ENCODE measurements around the gene ADGRF4.

DNA sequence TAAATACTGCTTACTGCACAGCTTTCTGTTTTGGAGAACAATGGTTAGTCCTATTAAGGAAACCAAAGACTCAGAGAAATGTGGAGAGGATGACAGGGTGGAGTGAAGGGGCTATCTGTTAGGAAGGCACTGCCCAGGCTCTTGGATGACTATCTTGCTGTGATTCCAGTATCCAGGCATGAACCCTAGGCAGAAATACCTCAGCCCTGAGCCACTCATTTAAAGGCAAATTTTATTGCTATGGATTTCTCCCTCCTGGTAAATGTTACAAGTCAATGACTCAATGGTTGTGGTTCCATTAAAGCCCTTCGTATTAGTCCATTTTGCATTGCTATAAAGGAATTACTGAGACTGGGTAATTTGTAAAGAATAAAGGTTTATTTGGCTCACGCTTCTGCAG lies 25.9 kb downstream of the ADGRF4 start:
- no peak for TF ChIP-seq TAF1 (IDR thresholded peaks at IDR 0.05; ENCODE audit: borderline replicate concordance, insufficient read depth, low read length)
- TF ChIP-seq, protein P1, sequence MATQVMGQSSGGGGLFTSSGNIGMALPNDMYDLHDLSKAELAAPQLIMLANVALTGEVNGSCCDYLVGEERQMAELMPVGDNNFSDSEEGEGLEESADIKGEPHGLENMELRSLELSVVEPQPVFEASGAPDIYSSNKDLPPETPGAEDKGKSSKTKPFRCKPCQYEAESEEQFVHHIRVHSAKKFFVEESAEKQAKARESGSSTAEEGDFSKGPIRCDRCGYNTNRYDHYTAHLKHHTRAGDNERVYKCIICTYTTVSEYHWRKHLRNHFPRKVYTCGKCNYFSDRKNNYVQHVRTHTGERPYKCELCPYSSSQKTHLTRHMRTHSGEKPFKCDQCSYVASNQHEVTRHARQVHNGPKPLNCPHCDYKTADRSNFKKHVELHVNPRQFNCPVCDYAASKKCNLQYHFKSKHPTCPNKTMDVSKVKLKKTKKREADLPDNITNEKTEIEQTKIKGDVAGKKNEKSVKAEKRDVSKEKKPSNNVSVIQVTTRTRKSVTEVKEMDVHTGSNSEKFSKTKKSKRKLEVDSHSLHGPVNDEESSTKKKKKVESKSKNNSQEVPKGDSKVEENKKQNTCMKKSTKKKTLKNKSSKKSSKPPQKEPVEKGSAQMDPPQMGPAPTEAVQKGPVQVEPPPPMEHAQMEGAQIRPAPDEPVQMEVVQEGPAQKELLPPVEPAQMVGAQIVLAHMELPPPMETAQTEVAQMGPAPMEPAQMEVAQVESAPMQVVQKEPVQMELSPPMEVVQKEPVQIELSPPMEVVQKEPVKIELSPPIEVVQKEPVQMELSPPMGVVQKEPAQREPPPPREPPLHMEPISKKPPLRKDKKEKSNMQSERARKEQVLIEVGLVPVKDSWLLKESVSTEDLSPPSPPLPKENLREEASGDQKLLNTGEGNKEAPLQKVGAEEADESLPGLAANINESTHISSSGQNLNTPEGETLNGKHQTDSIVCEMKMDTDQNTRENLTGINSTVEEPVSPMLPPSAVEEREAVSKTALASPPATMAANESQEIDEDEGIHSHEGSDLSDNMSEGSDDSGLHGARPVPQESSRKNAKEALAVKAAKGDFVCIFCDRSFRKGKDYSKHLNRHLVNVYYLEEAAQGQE (IDR thresholded peaks at IDR 0.05; ENCODE audit: insufficient read depth in 1 of 2, low read depth in 2 of 2, low read length in 2 of 2): no peak
